GM12891 (cell line): ENCODE results near the gene HOXC4.

Experiments used
- PAX5 ChIP-seq: IDR thresholded peaks from 2 replicates; pipeline ENCODE4 v1.6.1; 2011; ENCODE audit warnings: low read length, moderate library complexity, mild to moderate bottlenecking; ENCODE audit not compliant: insufficient read depth, severe bottlenecking
- POLR2A ChIP-seq: IDR thresholded peaks from 2 replicates; pipeline ENCODE4 v1.6.1; 2011; ENCODE audit warnings: low read depth, low read length, control low read depth
- POLR2AphosphoS5 ChIP-seq: IDR thresholded peaks from 2 replicates; pipeline ENCODE4 v1.6.1; 2011; ENCODE audit warnings: low read depth, low read length, control low read depth
- SPI1 ChIP-seq: IDR thresholded peaks from 2 replicates; pipeline ENCODE4 v1.6.1; 2011; ENCODE audit warnings: low read depth, low read length, control low read depth

DNA sequence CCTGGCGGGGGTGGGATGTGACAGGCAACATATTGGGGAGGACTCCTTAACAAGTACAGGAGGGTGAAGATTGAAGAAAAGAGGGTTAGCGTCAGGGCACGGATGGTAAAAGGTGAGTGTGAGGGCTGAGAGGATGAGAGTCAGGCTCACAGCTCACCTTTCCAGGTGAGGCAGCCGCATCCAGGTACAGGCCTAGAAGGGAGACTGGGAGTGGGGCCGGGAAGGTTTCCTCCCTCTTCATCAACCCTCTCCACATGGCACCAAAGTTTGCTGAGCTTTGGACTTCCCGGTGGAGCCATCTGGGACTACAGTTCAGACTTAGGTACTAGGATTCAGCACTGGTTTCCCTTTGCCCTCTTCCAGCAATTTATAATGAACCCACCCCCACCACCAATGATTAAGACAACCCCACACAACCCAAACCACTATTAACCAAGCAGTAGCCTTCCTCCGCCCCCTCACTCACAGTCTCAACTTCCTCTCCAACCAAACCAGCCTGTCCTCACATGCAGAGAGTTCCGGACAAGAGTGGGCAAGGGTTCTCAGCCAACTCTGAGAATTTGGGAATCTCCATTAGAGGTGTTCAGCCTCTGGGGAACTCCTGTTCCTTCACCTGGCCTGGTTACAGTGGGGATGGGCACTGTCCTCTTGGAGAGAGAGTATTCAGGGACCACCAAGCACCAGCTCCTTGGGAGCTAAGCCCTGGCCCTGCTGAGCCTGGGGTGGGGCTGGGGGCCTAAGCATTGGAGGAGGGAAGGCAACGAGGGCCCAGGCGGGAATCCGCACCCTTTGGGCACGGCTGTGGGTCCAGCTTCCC is 2.4 kb upstream of the HOXC4 start:
- TF ChIP-seq POLR2A (no peak), POLR2AphosphoS5 (no peak), PAX5 (no peak), SPI1 (peak; percentile 46; the same call in 1 of the 2 replicates)
